GM10847 (cell line): ENCODE results near the gene CADM3.

ENCODE experiments used
- POLR2A ChIP-seq: IDR thresholded peaks from 2 replicates; pipeline ENCODE4 v1.6.1; 2011; ENCODE audit not compliant: insufficient read length; ENCODE audit errors: extremely low read depth

The CADM3 gene

GRCh38 chr1:159211331-159212136 lies 40.1 kb downstream of the CADM3 start:
- TF ChIP-seq POLR2A, result no peak

- TF ChIP-seq POLR2A, result no peak
Measured at GRCh38 chr1:159212596-159212995, 41.2 kb downstream of the CADM3 start.

GRCh38 chr1:159214149-159214760 lies 42.8 kb downstream of the CADM3 start:
- no peak for TF ChIP-seq POLR2A

- TF ChIP-seq POLR2A, result no peak
Measured at GRCh38 chr1:159218649-159219636, 47.5 kb downstream of the CADM3 start.

- TF ChIP-seq POLR2A, result no peak
Measured at GRCh38 chr1:159222075-159222865, 50.9 kb downstream of the CADM3 start.

GRCh38 chr1:159223004-159223403 lies 51.6 kb downstream of the CADM3 start:
- TF ChIP-seq POLR2A, result no peak

GRCh38 chr1:159228554-159228953 lies 57.1 kb downstream of the CADM3 start:
- TF ChIP-seq POLR2A, result no peak

GRCh38 chr1:159229260-159229885 lies 58.0 kb downstream of the CADM3 start:
- no peak for TF ChIP-seq POLR2A

- TF ChIP-seq POLR2A, result no peak
Measured at GRCh38 chr1:159229896-159230295, 58.5 kb downstream of the CADM3 start.

GRCh38 chr1:159239551-159240220 lies 68.3 kb downstream of the CADM3 start:
- no peak for TF ChIP-seq POLR2A

GRCh38 chr1:159247266-159247665 lies 75.9 kb downstream of the CADM3 start:
- TF ChIP-seq POLR2A, result no peak

GRCh38 chr1:159248311-159248710 lies 76.9 kb downstream of the CADM3 start:
- no peak for TF ChIP-seq POLR2A

GRCh38 chr1:159250638-159251216 lies 79.3 kb downstream of the CADM3 start:
- no peak for TF ChIP-seq POLR2A
